ENCODE data around the gene PDE6G.

DNA sequence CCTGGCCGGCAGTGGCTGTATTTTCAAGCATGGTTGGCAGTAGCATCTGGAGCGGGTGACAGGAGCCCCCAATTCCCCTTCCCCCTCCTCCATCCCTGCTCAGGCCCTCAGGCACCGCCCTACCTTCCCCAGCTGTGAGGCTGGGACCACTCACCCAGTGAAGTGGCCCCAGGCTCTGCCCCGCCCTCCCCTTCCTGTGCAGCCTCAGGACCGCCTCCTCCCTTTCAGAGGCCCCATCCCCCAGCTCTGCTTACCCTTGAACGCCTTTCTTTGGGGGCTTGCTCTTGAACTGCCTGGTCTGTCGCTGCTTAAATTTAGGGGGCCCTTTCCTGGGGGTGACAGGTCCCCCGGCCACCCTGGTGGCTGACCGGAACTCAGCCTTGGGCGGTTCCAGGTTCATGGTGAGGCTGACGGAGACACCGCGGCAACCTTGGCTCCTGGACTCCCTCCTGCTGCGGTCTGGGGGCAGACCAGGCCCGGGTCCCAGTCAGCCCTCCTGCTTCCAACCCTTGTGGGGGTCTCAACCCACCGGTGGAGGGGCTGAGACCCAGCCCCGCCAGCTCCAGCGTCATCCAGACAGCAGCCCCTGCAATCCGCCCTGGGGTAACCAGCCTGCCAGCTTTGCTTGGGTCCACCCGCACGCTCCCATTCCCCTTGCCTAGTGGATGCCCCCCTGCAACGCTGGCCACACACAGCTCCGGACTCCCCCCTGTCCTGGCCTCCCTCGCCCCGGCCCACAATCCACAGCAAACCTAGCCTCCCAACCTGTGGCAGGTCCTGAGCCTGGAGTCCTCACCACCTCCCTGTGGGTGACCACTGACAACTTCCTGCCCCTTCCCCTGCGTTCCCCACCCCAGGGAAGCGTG lies 3.2 kb downstream of the PDE6G start:
- TF ChIP-seq, protein P1, sequence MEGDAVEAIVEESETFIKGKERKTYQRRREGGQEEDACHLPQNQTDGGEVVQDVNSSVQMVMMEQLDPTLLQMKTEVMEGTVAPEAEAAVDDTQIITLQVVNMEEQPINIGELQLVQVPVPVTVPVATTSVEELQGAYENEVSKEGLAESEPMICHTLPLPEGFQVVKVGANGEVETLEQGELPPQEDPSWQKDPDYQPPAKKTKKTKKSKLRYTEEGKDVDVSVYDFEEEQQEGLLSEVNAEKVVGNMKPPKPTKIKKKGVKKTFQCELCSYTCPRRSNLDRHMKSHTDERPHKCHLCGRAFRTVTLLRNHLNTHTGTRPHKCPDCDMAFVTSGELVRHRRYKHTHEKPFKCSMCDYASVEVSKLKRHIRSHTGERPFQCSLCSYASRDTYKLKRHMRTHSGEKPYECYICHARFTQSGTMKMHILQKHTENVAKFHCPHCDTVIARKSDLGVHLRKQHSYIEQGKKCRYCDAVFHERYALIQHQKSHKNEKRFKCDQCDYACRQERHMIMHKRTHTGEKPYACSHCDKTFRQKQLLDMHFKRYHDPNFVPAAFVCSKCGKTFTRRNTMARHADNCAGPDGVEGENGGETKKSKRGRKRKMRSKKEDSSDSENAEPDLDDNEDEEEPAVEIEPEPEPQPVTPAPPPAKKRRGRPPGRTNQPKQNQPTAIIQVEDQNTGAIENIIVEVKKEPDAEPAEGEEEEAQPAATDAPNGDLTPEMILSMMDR (conservative IDR thresholded peaks at IDR 0.05 in 1 of 2, IDR thresholded peaks at IDR 0.05 in 1 of 2; ENCODE audit: extremely low read depth in 1 of 2, insufficient read depth in 1 of 2, low read depth in 1 of 2, low read length in 2 of 2) = no peak
- no peak for TF ChIP-seq EZH2 (IDR thresholded peaks at IDR 0.05; ENCODE audit: borderline replicate concordance, low read length)

Data from mammary epithelial cell (primary cell).